Activated T-helper 1 cell treated with anti-CD3 and anti-CD28 coated beads, Interleukin-2, amount 50 U/mL, for 16 hours (primary cell): ENCODE results near the gene ARHGAP29.

Source experiments
- DNase-seq, 2 donors: peaks; one replicate each; pipeline ENCODE4 v3.0.0-alpha.2; 2020; ENCODE audit warnings: low read depth in 1 of 2, low spot score in 1 of 2

Gene ARHGAP29

GRCh38 chr1:94125551-94126514, 111.6 kb downstream of the ARHGAP29 start:
- no peak for DNase-seq

GRCh38 chr1:94124538-94124937, 112.8 kb downstream of the ARHGAP29 start:
- DNase-seq, result no peak

- no peak for DNase-seq
These were observed 115.0 kb downstream of the ARHGAP29 start for GRCh38 chr1:94122201-94122970.
